IMR-90 (cell line): Measurements from ENCODE around the gene PRSS3. TPM values are rescaled to one million over a fixed set of nuclear protein-coding genes. Genes with fewer than 3 reads are reported as not detected.

Experiments used
- ATAC-seq: fragments of 200-7000 bp; cut with Tn5 transposase; 2 replicates; pipeline ENCODE4 v1.9.1; 2020; ENCODE audit warnings: low read depth, mild to moderate bottlenecking, moderate library complexity
- BruUV-seq: library from RNA; stranded (reverse); fragments of 400-500 nt; replicated peaks from 2 replicates; lab custom pipeline; 2021; lab: Mats Ljungman, UMichigan
- CTCF ChIA-PET: fragments of 300-600 bp; formaldehyde crosslinking; extraction: SDS; loops from one replicate; lab custom pipeline; 2021; ENCODE audit warnings: antibody characterized with exemption; lab: Yijun Ruan, JAX
- POLR2A ChIA-PET: fragments of 300-600 bp; sonication (Branson Sonifier 250); formaldehyde crosslinking; loops from one replicate; lab custom pipeline; 2022; ENCODE audit warnings: antibody characterized with exemption; ENCODE audit not compliant: unreplicated experiment; lab: Charles Lee
- DNase-seq: peaks from one replicate; pipeline ENCODE4 v3.0.0; 2013
- H2AFZ ChIP-seq: replicated peaks from 2 replicates; pipeline ENCODE3; 2013; ENCODE audit warnings: low read length, mild to moderate bottlenecking; ENCODE audit not compliant: poor library complexity
- H2AK5ac ChIP-seq: 2 replicates; pipeline ENCODE4 v1.6.1; 2013; ENCODE audit warnings: low read depth, low read length, inconsistent platforms
- H2AK9ac ChIP-seq: replicated peaks from 2 replicates; pipeline ENCODE3; 2013; ENCODE audit warnings: mild to moderate bottlenecking, low read depth, low read length, moderate library complexity; ENCODE audit not compliant: poor library complexity
- H2BK120ac ChIP-seq: 2 replicates; pipeline ENCODE4 v1.6.1; 2013; ENCODE audit warnings: low read depth, low read length, inconsistent platforms
- H2BK15ac ChIP-seq: 3 replicates; pipeline ENCODE4 v1.6.1; 2013; ENCODE audit warnings: low read depth, low read length, inconsistent platforms
- H2BK20ac ChIP-seq: 2 replicates; pipeline ENCODE4 v1.6.1; 2013; ENCODE audit warnings: low read depth, mild to moderate bottlenecking, inconsistent platforms, low read length, moderate library complexity
- H2BK5ac ChIP-seq: 2 replicates; pipeline ENCODE4 v1.6.1; 2013; ENCODE audit warnings: mild to moderate bottlenecking, low read depth, low read length, inconsistent platforms; ENCODE audit not compliant: poor library complexity, severe bottlenecking
- H3K14ac ChIP-seq: replicated peaks from 2 replicates; pipeline ENCODE4 v1.6.1; 2013; ENCODE audit warnings: low read depth, low read length, inconsistent platforms
- H3K18ac ChIP-seq: 2 replicates; pipeline ENCODE4 v1.6.1; 2013; ENCODE audit warnings: low read depth, low read length, control low read depth
- H3K23ac ChIP-seq: 2 replicates; pipeline ENCODE4 v1.6.1; 2013; ENCODE audit warnings: low read depth, low read length, inconsistent platforms
- H3K27ac ChIP-seq: 2 replicates; pipeline ENCODE4 v1.5.1; 2013; ENCODE audit warnings: mild to moderate bottlenecking, control low read depth, low read length; ENCODE audit not compliant: insufficient read depth
- H3K27me3 ChIP-seq: 2 replicates; pipeline ENCODE4 v1.6.1; 2013; ENCODE audit warnings: low read length; ENCODE audit not compliant: control insufficient read depth, insufficient read depth
- H3K36me3 ChIP-seq: 2 replicates; pipeline ENCODE4 v1.6.1; 2013; ENCODE audit warnings: low read length, mixed read lengths; ENCODE audit not compliant: control insufficient read depth, insufficient read depth
- H3K4ac ChIP-seq: 2 replicates; pipeline ENCODE4 v1.6.1; 2013; ENCODE audit warnings: low read depth, low read length, inconsistent platforms
- H3K4me1 ChIP-seq: 2 replicates; pipeline ENCODE4 v1.6.1; 2013; ENCODE audit warnings: low read length, mixed read lengths; ENCODE audit not compliant: control insufficient read depth, insufficient read depth
- H3K4me2 ChIP-seq: 2 replicates; pipeline ENCODE4 v1.6.1; 2013; ENCODE audit warnings: low read depth, mild to moderate bottlenecking, control low read depth, low read length, moderate library complexity
- H3K4me3 ChIP-seq: 2 replicates; pipeline ENCODE4 v1.5.1; 2013; ENCODE audit warnings: low read depth, mild to moderate bottlenecking, control low read depth, low read length, moderate library complexity; ENCODE audit not compliant: insufficient read depth
- H3K56ac ChIP-seq: 2 replicates; pipeline ENCODE4 v1.6.1; 2013; ENCODE audit warnings: low read length, inconsistent platforms; ENCODE audit not compliant: insufficient read depth; ENCODE audit errors: extremely low read depth
- H3K79me1 ChIP-seq, 2 experiments: 2 replicates each; pipeline ENCODE4 v1.6.1; 2013; ENCODE audit warnings: low read length in 2 of 2, inconsistent platforms in 1 of 2, low read depth in 1 of 2
- H3K9ac ChIP-seq: 2 replicates; pipeline ENCODE4 v1.6.1; 2013; ENCODE audit warnings: low read depth, low read length, control low read depth
- H3K9me1 ChIP-seq: 2 replicates; pipeline ENCODE4 v1.6.1; 2013; ENCODE audit warnings: low read length, inconsistent platforms; ENCODE audit not compliant: insufficient read depth
- H3K9me3 ChIP-seq: 2 replicates; pipeline ENCODE4 v1.6.1; 2013; ENCODE audit warnings: low read length; ENCODE audit not compliant: control insufficient read depth, insufficient read depth
- H4K20me1 ChIP-seq: 2 replicates; pipeline ENCODE4 v1.6.1; 2013; ENCODE audit warnings: low read length, inconsistent platforms; ENCODE audit not compliant: insufficient read depth
- H4K5ac ChIP-seq: 2 replicates; pipeline ENCODE4 v1.6.1; 2013; ENCODE audit warnings: mild to moderate bottlenecking, low read depth, low read length, control low read depth
- H4K8ac ChIP-seq, 2 experiments: 2 replicates each; pipeline ENCODE4 v1.6.1; 2013; ENCODE audit warnings: low read depth in 2 of 2, low read length in 2 of 2, control low read depth in 1 of 2, inconsistent platforms in 1 of 2
- H4K91ac ChIP-seq: 2 replicates; pipeline ENCODE4 v1.6.1; 2013; ENCODE audit warnings: low read depth, low read length, inconsistent platforms; ENCODE audit not compliant: insufficient read depth
- BHLHE40 ChIP-seq: fragments of 150-350 bp; IDR thresholded peaks from 2 replicates; pipeline ENCODE4 v1.6.1; 2016; ENCODE audit warnings: mild to moderate bottlenecking, low read depth, low read length
- CEBPB ChIP-seq: IDR thresholded peaks from 2 replicates; pipeline ENCODE4 v1.6.1; 2012; ENCODE audit warnings: low read depth, low read length, improper control_type of control experiment
- CHD1 ChIP-seq: IDR thresholded peaks from 2 replicates; pipeline ENCODE4 v1.6.1; 2012; ENCODE audit warnings: low read depth, low read length, improper control_type of control experiment
- FOS ChIP-seq: fragments of 150-350 bp; IDR thresholded peaks from 2 replicates; pipeline ENCODE4 v1.6.1; 2016; ENCODE audit warnings: low read depth, low read length
- MAFK ChIP-seq: IDR thresholded peaks from 2 replicates; pipeline ENCODE4 v1.6.1; 2012; ENCODE audit warnings: low read depth, low read length, improper control_type of control experiment
- MAZ ChIP-seq: IDR thresholded peaks from 2 replicates; pipeline ENCODE4 v1.6.1; 2012; ENCODE audit warnings: low read depth, mild to moderate bottlenecking, low read length, improper control_type of control experiment, moderate library complexity, borderline replicate concordance
- MXI1 ChIP-seq: IDR thresholded peaks from 2 replicates; pipeline ENCODE4 v1.6.1; 2012; ENCODE audit warnings: low read depth, mild to moderate bottlenecking, low read length, moderate library complexity, borderline replicate concordance
- NFE2L2 ChIP-seq: fragments of 150-350 bp; IDR thresholded peaks from 2 replicates; pipeline ENCODE4 v1.6.1; 2016; ENCODE audit warnings: low read depth, mild to moderate bottlenecking, low read length
- POLR2A ChIP-seq: IDR thresholded peaks from 2 replicates; pipeline ENCODE4 v1.6.1; 2012; ENCODE audit warnings: mild to moderate bottlenecking, low read depth, low read length
- RAD21 ChIP-seq: IDR thresholded peaks from 2 replicates; pipeline ENCODE4 v1.6.1; 2012; ENCODE audit warnings: low read length, improper control_type of control experiment
- RCOR1 ChIP-seq: IDR thresholded peaks from 2 replicates; pipeline ENCODE4 v1.6.1; 2012; ENCODE audit warnings: mild to moderate bottlenecking, low read length, improper control_type of control experiment; ENCODE audit not compliant: insufficient replicate concordance
- RFX5 ChIP-seq: IDR thresholded peaks from 2 replicates; pipeline ENCODE4 v1.8.0; 2012; ENCODE audit warnings: low read depth, mild to moderate bottlenecking, low read length, moderate library complexity
- SMC3 ChIP-seq: fragments of 150-350 bp; IDR thresholded peaks from 2 replicates; pipeline ENCODE4 v1.6.1; 2016; ENCODE audit warnings: low read depth, mild to moderate bottlenecking, antibody characterized with exemption, low read length, moderate library complexity
- WGBS, 2 experiments: methylation state at CpG; one replicate each; pipeline versions ENCODE4 v1.1.5 to v1.1.7; 2013; ENCODE audit warnings: missing lambda C conversion rate in 2 of 2; ENCODE audit not compliant: insufficient read length in 1 of 2; ENCODE audit errors: extremely low coverage in 2 of 2; 5-methylcytosine and 5-hydroxymethylcytosine counted together
- dilution Hi-C: fragments of 300-500 bp; cut with HindIII; formaldehyde crosslinking; loops from one replicate; pipeline ENCODE4 v1.14.3; 2018; ENCODE audit warnings: low sequenced_read_pairs; ENCODE audit not compliant: unreplicated experiment
- in situ Hi-C: fragments of 300-500 bp; cut with MboI; formaldehyde crosslinking; loops from 3 replicates; pipeline ENCODE4 v1.14.3; 2019; ENCODE audit warnings: low sequenced_read_pairs, inconsistent platforms, mixed read lengths
- intact Hi-C: fragments of 100-400 bp; cut with micrococcal nuclease; formaldehyde crosslinking; loops from 2 replicates; pipeline ENCODE4 v1.10.0; 2022
- polyA plus RNA-seq, 3 experiments: library from polyadenylated mRNA; depleted of rRNA; stranded (reverse); fragments of >200 nt; gene quantifications; 2 replicates each; pipeline ENCODE4 v1.2.3, GENCODE V29; 2012; ENCODE audit warnings: low replicate concordance in 1 of 3
- total RNA-seq: library from RNA; depleted of rRNA; stranded (reverse); fragments of >200 nt; gene quantifications from 2 replicates; pipeline ENCODE4 v1.2.3, GENCODE V29; 2012
- TF ChIP-seq, protein P1 (sequence below): fragments of 150-350 bp; IDR thresholded peaks from 2 replicates; pipeline ENCODE4 v1.6.1; 2016; ENCODE audit warnings: low read depth, mild to moderate bottlenecking, low read length, moderate library complexity, borderline replicate concordance
- TF ChIP-seq, protein P2 (sequence below): fragments of 150-350 bp; IDR thresholded peaks from 2 replicates; pipeline ENCODE4 v1.6.1; 2017; ENCODE audit warnings: mild to moderate bottlenecking, antibody characterized with exemption, low read length, low read depth
- TF ChIP-seq, protein P3 (sequence below): conservative IDR thresholded peaks from 2 replicates; pipeline ENCODE4 v1.5.1; 2012; ENCODE audit warnings: mild to moderate bottlenecking, low read depth, low read length, improper control_type of control experiment

The PRSS3 gene
- total and polyA plus RNA-seq, 2 of the 4 experiments (the other 2 are of a cell fraction), result 7.0 to 26.9 TPM

DNA sequence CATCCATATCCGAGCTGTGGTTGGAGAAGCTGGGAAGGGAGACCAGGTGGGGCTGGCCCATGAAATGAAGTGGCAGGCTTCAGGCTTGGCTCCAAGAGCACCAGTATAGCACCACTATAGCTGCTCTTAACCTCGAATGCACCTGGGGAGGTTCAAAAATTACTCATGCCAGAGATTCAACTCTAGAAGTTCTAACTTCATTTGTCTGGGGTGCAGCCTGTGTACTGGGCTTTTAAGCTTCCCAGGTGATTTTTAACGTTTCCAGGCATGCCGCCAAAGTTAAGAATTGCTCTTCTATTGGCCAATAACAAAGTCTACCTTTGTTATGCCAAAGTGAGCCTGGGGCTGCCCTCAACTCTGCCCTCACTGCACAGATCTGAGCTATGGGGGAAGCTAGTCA lies 458 bp downstream of the PRSS3 start:
- Histone ChIP-seq H3K27ac (no peak overlapping the region), H3K79me1 (no peaks in the 10 kb centered on the region), H2AK5ac (no peak overlapping the region), H2AK9ac (no peak overlapping the region), H3K9me3 (peaks cover 6% of the 10 kb centered on the region), H3K23ac (no peak overlapping the region), H3K36me3 (no peaks in the 10 kb centered on the region), H4K91ac (no peak overlapping the region), H2AFZ (no peak overlapping the region), H3K18ac (no peak overlapping the region), H4K5ac (no peak overlapping the region), H2BK5ac (no peak overlapping the region), H3K14ac (no peak overlapping the region; the same call in 1 of the 2 replicates), H3K4me2 (no peak overlapping the region), H3K4me1 (peaks cover 4% of the 10 kb centered on the region; the same call in 1 of the 2 replicates), H4K8ac (no peak overlapping the region), H3K27me3 (peaks cover 25% of the 10 kb centered on the region), H3K9me1 (peaks cover 7% of the 10 kb centered on the region), H2BK120ac (no peak overlapping the region), H3K4ac (no peak overlapping the region), H2BK15ac (no peak overlapping the region), H3K4me3 (no peak overlapping the region), H4K20me1 (no peaks in the 10 kb centered on the region), H2BK20ac (no peak overlapping the region), H3K9ac (no peak overlapping the region), H3K56ac (no peak overlapping the region)
- ATAC-seq (no peak), DNase-seq (no peak)
- dilution Hi-C loops (no loop called here), intact Hi-C loops (no loop called here), in situ Hi-C loops (no loop called here)
- TF ChIP-seq RAD21, result no peak
- no peak for TF ChIP-seq POLR2A
- no peak for TF ChIP-seq MXI1
- TF ChIP-seq RFX5, result no peak
- no peak for TF ChIP-seq FOS
- TF ChIP-seq CHD1, result no peak
- TF ChIP-seq, protein P1, sequence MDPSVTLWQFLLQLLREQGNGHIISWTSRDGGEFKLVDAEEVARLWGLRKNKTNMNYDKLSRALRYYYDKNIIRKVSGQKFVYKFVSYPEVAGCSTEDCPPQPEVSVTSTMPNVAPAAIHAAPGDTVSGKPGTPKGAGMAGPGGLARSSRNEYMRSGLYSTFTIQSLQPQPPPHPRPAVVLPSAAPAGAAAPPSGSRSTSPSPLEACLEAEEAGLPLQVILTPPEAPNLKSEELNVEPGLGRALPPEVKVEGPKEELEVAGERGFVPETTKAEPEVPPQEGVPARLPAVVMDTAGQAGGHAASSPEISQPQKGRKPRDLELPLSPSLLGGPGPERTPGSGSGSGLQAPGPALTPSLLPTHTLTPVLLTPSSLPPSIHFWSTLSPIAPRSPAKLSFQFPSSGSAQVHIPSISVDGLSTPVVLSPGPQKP, result no peak
- TF ChIP-seq NFE2L2, result no peak
- no peak for TF ChIP-seq MAZ
- no peak for TF ChIP-seq MAFK
- no peak for TF ChIP-seq CEBPB
- TF ChIP-seq RCOR1, result no peak
- no peak for TF ChIP-seq BHLHE40
- TF ChIP-seq, protein P2, sequence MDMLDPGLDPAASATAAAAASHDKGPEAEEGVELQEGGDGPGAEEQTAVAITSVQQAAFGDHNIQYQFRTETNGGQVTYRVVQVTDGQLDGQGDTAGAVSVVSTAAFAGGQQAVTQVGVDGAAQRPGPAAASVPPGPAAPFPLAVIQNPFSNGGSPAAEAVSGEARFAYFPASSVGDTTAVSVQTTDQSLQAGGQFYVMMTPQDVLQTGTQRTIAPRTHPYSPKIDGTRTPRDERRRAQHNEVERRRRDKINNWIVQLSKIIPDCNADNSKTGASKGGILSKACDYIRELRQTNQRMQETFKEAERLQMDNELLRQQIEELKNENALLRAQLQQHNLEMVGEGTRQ, result no peak
- TF ChIP-seq SMC3, result no peak
- TF ChIP-seq, protein P3, sequence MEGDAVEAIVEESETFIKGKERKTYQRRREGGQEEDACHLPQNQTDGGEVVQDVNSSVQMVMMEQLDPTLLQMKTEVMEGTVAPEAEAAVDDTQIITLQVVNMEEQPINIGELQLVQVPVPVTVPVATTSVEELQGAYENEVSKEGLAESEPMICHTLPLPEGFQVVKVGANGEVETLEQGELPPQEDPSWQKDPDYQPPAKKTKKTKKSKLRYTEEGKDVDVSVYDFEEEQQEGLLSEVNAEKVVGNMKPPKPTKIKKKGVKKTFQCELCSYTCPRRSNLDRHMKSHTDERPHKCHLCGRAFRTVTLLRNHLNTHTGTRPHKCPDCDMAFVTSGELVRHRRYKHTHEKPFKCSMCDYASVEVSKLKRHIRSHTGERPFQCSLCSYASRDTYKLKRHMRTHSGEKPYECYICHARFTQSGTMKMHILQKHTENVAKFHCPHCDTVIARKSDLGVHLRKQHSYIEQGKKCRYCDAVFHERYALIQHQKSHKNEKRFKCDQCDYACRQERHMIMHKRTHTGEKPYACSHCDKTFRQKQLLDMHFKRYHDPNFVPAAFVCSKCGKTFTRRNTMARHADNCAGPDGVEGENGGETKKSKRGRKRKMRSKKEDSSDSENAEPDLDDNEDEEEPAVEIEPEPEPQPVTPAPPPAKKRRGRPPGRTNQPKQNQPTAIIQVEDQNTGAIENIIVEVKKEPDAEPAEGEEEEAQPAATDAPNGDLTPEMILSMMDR, result no peak
- ChIA-PET CTCF (no interaction called here), POLR2A (no interaction called here)
- no TSS peak for BruUV-seq
- 60% methylated on average over 1 of the region's 4 CpGs; no CpG with 5 or more reads in 1 of the 2 experiments for WGBS, 2 experiments
